Measurements from ENCODE around the gene TUBGCP2.

The TUBGCP2 gene

GRCh38 chr10:133243593-133243992 is 65.1 kb downstream of the TUBGCP2 start:
- DNase-seq (ENCODE audit: low spot score) = no peak

GRCh38 chr10:133242611-133243356 is 65.9 kb downstream of the TUBGCP2 start:
- no peak for TF ChIP-seq CTCF (IDR thresholded peaks at IDR 0.05; ENCODE audit: borderline replicate concordance, control extremely low read depth, extremely low read depth, insufficient read depth, missing control alignments)
- in situ Hi-C loops (cut with MboI; ENCODE audit: low sequenced_read_pairs, unreplicated experiment) = no loop called here
- DNase-seq (ENCODE audit: low spot score) = no peak

More at GRCh38 chr10:133243593-133243992, 65.1 kb downstream of the TUBGCP2 start:
- in situ Hi-C loops (cut with MboI; ENCODE audit: low sequenced_read_pairs, unreplicated experiment) = no loop called here
- TF ChIP-seq CTCF (IDR thresholded peaks at IDR 0.05; ENCODE audit: borderline replicate concordance, control extremely low read depth, extremely low read depth, insufficient read depth, missing control alignments) = no peak

GRCh38 chr10:133241501-133242205 is 67.0 kb downstream of the TUBGCP2 start:
- TF ChIP-seq CTCF (IDR thresholded peaks at IDR 0.05; ENCODE audit: borderline replicate concordance, control extremely low read depth, extremely low read depth, insufficient read depth, missing control alignments) = no peak
- peak; percentile 72 for DNase-seq (ENCODE audit: low spot score)
- in situ Hi-C loops (cut with MboI; ENCODE audit: low sequenced_read_pairs, unreplicated experiment) = no loop called here

- no peak for TF ChIP-seq CTCF (IDR thresholded peaks at IDR 0.05; ENCODE audit: borderline replicate concordance, control extremely low read depth, extremely low read depth, insufficient read depth, missing control alignments)
- DNase-seq (ENCODE audit: low spot score) = no peak
- in situ Hi-C loops (cut with MboI; ENCODE audit: low sequenced_read_pairs, unreplicated experiment) = no loop called here
Measured at GRCh38 chr10:133239990-133240389, 68.7 kb downstream of the TUBGCP2 start.

DNA sequence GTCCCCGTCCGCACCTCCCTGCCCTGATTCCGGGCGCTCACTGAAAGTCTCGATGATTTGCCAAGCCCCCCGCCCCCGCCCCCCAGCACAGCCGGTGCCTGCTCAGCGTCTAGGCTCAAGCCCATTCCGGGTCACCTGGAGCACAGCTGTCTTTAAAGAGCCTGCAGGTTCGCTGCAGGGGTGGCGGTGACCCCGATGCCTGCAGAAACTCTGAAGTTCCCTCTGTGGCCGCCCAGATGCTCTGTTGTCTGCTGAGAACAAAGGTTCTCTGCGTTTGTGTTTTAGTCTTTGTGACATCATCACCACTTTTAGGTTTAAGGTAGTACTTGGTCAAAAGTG is 70.2 kb downstream of the TUBGCP2 start:
- in situ Hi-C loops (cut with MboI; ENCODE audit: low sequenced_read_pairs, unreplicated experiment) = no loop called here
- DNase-seq (ENCODE audit: low spot score) = no peak
- no peak for TF ChIP-seq CTCF (IDR thresholded peaks at IDR 0.05; ENCODE audit: borderline replicate concordance, control extremely low read depth, extremely low read depth, insufficient read depth, missing control alignments)

DNA sequence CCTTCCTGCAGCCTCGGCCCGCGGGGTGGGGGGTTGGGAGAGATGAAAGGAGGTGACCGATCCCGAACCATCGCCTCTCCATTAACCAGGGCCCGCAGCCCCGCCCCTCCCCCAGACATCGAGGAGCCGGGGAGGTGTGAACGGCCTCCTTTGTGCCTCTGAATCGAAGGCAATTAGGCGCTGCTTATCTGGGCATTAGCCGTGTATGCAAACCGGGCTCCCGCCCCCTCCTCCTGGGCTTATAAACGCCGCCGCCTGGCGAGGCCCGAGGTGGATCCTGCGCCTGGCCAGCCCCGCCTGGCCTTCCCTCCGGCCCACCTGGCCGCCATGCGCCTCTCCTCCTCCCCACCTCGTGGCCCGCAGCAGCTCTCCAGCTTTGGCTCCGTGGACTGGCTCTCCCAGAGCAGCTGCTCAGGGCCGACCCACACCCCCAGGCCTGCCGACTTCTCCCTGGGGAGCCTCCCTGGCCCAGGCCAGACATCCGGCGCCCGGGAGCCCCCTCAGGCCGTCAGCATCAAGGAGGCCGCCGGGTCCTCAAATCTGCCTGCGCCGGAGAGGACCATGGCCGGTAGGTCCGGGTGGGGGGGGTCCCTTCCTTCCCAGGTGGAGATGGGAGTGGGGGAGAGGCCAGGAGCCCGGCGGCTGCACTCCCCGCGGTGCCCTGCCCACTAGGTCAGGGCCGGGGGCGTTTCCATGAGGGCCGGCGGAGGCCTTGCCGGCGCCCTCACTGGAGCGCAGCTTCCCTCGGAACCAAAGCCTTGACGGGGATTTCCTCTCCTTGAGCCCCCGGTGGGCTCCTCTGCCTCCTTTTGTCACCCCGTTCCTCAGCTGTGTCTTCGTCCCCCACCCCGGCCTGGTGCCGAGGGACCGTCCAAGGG is 70.8 kb downstream of the TUBGCP2 start, which contains the start of gene VENTX:
Gene VENTX (plus strand): TSS at position 268 of the 878 bp plus-strand sequence. CDS start 60 bp downstream, at position 328.
- in situ Hi-C loops (cut with MboI; ENCODE audit: low sequenced_read_pairs, unreplicated experiment) = no loop called here
- no peak for DNase-seq (ENCODE audit: low spot score)
- no peak for TF ChIP-seq CTCF (IDR thresholded peaks at IDR 0.05; ENCODE audit: borderline replicate concordance, control extremely low read depth, extremely low read depth, insufficient read depth, missing control alignments)

Measured in GM13976 (cell line).